Stromal cell of bone marrow (primary cell): Measurements from ENCODE around the gene KANSL1.
A peak's percentile ranks its signal among the peaks of the same experiment; 100 is the strongest.

Source experiments
- DNase-seq: peaks from one replicate; pipeline ENCODE4 v3.0.0-alpha.2; 2012; ENCODE audit warnings: low read depth

The KANSL1 gene

DNA sequence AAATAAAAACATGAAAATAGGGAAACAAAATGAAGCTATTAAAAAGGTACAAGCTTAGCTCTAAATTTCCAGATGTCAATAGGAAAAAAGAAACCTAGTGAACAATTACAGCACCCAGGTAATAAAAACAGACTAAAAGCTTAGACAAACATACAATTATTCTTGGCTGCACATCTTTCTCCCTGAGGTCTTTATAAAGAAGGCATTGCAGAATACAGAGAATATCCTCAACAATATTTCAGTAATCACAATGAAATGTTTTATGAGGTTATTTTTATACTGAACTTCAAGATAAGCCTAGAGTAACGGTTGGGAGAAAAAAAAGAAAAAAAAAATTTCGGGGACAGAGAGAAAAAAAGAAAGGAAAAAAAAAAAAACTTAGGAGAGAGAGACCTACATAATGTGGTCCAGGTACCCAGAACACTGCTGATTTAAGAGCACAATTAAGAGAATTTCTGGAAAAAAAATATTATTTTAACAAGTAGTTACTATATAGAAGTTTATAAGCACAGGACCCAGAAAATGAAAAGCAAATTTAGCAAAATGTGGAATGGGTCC, 26.5 kb downstream of the KANSL1 start:
- DNase-seq: no peak

DNA sequence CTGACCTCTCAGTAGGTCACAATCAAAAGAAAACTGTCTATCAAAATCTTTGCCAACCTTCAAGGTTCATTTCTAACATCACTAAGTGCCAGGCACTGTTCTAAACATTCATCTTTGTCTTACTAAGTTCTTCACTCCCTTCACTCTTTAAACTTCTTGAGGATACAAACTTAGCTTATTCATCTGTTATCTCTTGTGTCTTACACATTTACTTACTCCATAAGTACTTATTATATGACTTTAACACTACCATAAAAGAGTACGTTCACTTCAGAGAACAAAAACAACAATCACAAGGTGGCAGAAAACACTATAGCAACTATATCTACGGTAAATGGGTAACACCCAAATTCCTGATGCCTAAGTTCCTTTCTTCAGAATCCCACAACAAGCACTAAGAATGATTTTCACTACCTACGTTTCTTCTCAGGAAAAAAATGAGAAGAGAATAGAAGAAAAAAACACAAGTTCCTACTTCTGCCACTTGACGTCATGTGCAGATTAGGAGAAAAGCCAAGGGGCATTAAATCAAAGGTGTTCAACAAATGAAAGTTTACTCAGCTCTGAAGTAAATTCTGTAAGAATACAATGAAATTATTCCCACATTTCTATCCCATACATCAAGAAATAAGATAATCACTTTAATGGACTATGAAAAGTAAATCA, 29.2 kb downstream of the KANSL1 start:
- no peak for DNase-seq

GRCh38 chr17:46163316-46163715, 29.9 kb downstream of the KANSL1 start:
- DNase-seq: no peak

- no peak for DNase-seq
These were observed 30.4 kb downstream of the KANSL1 start for GRCh38 chr17:46162866-46163265.

GRCh38 chr17:46160169-46160568, 33.1 kb downstream of the KANSL1 start:
- no peak for DNase-seq

GRCh38 chr17:46159686-46160085, 33.5 kb downstream of the KANSL1 start:
- peak; percentile 31 for DNase-seq

DNA sequence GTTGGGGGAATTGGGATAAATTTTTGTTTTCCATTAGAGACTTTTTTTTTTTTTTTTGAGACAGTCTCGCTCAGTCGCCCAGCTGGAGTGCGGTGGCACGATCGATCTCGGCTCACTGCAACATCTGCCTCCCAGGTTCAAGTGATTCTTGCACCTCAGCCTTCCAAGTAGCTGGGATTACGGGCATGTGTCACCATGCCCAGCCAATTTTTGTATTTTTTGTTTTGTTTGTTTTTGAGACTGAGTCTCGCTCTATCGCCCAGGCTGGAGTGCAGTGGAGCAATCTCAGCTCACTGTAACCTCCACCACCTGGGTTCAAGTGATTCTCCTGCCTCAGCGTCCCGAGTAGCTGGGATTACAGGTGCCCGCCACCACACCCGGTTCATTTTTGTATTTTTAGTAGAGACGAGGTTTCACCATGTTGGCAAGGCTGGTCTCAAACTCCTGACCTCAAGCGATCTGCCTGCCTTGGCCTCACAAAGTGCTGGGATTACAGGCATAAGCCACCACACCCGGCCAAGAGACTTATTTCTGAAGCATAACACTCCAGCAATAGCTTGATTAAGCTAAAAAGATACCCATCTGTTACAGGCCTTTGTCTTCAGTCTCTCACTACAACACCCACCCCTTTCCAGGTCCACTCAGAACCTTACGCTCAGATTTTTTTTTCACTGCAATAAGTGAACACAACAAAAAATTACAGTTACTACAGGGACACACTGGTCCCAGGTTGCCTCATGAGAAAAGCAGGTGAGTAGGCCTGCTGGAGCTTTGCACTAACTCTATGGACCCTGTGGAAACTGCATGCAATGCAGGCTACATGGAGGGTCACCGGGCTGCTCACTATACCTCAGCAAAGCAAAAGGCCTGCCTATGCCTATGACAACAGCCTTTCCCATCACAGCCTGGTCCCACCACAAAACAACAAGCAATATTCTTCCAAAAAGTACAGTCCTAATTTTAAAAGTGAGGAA, 34.6 kb downstream of the KANSL1 start:
- DNase-seq: no peak

DNA sequence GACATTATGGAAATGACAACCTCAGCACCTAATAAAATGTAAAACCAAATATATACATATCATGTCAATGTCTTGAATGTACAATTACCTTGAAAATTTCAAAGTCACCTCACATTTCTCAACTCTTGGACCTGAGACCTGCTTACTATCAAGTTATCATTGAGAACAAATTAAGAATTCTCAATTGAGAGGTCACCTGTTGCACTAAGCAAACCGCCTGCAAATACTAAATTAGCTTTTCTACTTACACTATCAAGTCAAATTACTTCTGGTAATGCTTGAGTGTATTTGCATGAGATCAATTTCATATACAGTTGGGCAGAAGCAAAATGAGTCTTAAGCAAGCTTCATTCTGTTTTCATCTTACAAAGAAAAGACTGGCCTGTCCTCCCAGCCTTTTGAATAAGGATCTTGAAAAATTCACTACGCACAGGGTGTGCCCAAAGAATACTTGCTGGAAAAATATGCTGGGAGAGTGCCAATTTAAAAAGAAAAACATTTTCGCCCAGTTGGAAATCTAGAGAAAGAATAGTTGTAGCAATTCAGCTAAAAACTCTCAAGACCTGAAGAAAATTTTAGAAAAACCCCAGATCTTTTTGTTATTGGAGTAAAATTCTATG, 35.7 kb downstream of the KANSL1 start:
- DNase-seq: peak; percentile 66

- DNase-seq: peak; percentile 22
These were observed 38.9 kb downstream of the KANSL1 start for GRCh38 chr17:46154151-46154816.

DNA sequence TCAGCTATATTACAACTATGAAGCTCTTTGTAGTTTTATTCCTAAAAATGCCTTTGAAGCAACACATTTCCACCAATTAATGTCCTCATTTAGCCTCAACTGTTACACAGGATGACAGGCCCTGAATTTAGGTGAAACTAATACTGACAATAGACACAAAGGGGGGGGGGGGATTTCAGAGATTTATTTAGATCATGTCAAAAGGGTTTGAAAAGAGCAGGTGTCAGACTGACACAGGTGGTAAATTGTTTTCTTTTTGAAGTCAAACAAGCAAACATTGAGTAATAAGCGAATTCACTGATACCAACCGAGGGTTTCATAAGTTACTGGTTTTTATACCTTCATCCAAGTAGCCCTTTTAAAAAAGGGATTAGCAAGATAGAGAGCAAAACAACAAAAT, 40.8 kb downstream of the KANSL1 start:
- no peak for DNase-seq

DNA sequence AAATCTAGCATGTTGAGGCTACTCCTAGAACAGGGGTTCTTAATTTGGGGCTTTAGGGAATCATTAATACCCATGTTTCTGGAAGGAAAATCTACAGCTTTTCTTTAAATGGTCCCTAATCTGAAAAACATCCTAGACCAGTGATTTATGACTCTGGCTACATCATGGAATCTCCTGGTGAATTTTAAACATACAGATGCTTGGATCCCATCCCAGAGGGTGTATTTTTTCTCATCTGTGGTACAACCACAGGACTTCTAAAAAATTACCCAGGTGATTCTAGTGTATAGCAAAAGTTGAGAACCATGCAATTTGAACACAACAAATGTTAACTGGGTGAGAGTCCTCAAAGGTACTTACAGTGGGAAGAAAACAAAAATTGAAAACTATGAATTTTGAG, 41.5 kb downstream of the KANSL1 start:
- no peak for DNase-seq

DNA sequence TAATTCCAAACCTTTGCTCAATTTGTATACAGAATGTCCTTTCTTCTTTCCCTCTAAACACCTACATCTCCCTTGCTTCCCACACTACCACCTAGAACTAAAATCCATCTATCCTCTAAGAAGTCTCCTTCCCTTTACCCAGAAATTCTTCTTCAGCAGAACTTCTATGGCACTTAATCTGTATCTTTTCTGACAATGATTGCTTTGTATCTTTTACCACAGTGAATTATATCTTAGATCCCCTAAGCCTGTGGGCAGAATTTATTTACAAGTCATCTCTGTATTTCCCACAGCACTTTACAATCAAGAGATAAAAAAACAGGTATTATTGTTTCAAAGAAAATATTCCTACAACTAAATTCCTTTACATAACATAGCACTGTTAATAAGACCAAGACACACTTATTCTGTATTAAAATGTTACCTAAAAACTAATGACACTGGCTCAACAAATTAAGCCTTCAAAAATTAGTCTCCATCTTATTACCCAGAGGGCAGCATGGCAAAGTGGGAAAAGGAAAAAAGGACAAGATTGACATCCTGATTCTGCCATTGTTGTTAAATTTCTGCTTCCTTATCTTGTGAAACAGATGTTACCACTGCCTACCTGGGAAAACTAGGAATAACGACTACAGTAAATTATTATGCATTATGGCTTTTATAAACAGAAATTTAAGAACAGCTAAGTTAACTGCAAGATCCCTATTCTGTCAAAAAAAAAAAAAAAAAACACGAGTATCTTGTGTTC, 42.8 kb downstream of the KANSL1 start:
- DNase-seq: no peak

DNA sequence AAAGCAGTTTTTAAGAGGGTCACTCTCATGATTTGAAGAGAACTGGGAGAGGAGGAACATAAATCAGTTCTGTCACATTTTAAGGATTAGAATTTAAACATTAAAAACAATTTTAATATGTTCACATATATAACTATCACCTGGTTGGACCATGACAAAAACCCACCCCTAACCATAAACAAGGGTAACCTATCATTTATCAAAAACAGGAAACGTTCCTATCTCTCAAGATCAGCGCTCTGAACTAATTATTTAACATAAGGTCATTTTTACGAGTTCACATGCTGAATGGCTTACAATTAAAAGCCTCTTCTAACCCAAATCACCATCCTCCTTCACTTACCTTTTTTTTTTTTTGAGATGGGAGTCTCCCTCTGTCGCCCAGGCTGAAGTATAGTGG, 45.0 kb downstream of the KANSL1 start:
- DNase-seq: no peak

DNA sequence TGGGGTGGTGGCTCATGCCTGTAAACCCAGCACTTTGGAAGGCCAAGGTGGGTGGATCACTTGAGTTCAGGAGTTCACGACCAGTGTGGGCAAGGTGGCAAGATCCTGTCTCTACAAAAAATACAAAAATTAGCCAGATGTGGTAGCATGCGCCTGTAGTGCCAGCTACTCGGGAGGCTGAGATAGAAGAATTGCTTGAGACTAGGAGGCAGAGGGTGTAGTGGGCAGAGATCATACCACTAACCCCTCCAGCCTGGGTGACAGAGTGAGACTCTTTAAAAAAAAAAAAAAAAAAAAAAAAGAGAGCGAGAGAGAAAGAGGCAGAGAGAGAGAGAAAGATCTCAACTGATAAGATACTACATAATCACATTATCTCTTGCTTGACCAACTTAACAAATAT, 45.9 kb downstream of the KANSL1 start:
- no peak for DNase-seq

DNA sequence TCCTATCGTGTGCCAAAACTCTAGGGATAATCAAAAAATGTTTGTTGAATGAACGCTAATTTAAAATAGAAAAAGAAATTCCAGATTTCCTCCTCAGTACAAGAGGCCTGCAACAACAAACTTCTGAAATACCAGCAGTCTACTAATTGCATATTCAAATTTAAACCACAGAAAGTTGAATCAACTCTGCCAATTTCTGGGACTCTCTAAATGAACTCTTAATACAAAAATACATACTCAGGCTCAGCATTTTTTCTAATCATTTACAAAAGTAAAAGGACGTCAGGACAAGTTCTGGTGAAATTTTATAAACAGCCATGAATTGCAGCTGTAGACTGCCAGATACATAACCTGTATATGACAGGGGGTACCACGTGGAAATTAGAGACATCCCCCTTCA, 49.0 kb downstream of the KANSL1 start:
- no peak for DNase-seq

DNA sequence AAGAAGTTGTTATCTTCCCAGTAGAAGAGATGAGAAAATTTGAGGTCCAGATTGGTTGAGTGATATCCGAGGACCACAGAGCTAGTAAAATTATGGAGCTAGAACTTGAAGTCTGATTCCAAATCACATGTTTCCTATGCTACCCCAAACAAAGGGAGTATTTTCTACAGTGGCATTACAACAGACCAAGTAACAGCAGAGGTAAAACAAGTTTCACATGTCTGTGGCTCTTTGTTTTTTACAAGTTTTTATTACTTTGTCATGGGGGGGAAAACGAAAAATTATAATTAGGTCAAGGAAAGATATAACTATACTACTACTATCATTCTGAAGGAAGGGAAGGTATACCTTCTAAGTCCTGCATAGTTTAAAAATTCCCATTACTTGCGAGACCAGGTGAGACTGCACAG, 49.4 kb downstream of the KANSL1 start:
- no peak for DNase-seq

DNA sequence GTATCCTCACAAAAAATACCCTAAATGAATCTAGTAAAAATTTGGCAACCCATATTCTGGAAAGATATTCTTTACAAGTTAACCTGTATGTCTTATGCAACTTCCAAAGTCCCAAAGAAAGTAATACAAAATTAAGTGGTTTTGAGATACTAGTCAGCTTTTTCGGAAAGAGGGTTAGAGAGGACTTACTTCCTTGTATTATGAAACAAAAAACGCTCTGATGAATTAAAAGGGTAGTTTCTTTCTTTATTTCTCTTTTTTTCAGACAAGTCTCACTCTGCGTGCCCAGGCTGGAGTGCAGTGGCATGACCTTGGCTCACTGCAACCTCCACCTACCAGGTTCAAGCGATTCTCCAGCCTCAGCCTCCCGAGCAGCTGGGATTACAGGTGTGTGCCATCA, 51.6 kb downstream of the KANSL1 start:
- DNase-seq: no peak

DNA sequence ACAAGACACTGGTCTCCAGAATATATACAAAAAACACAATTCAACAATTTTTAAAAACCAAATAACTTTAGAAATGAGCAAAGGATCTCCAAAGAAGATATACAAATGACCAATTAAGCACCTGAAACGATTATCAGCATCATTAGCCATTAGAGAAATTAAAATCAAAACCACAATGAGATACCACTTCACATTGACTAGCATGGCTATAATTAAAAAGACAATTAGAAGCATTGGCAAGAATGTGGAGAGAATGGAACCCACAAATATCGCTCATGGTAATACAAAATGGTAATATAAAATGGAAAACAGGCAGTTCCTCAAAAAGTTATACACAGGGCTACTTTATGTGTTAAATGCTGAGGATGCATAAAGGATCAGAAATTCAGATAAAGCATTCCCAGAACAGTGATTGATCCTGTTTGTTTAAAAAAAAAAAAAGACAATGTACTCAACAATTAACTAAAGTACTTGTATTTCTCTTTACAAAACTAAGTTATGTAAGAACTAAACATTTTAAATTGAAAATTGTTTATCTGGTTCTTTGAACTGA, 52.5 kb downstream of the KANSL1 start:
- DNase-seq: no peak

DNA sequence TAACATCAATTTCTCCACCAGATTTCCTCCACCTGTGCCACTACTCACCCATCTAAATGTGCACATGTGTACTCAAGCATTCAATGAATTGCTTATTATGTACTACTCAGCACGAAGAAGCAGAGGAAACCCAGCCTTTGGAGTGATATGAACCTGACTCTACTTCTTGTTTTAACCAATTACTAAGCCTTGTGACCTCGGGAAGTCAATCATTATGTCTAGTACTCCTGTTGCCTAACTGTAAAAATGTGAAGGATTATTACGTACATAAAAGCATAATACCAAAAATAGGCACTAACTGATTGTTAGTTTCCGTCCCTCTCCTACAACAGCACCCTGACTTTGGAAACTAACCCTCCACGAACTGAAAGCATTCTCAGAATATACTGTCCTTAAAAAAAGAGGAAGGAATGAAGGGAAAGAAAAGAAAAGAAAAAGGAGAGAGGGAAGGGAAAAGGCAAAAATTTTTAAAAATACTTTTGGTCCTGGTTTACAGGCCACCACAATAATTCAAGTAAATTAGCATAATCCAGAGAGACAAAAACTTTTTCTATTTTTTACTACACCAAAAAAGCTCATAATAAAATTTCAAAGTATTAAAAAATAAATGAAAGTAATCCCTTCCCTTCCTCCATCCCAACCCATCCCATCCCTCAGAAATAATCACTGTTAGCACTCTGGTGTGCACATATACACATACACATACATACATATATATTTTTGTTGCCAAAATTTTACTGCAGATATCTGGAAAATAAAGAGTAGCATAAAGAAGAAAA, 53.6 kb downstream of the KANSL1 start:
- no peak for DNase-seq

GRCh38 chr17:46138473-46138872, 54.8 kb downstream of the KANSL1 start:
- DNase-seq: no peak
